Left colon (tissue), 2 donors: ENCODE measurements around the gene COL18A1. TPM values are rescaled to one million over a fixed set of nuclear protein-coding genes. Genes with fewer than 3 reads are reported as not detected.
A peak's percentile ranks its signal among the peaks of the same experiment; 100 is the strongest.

Experiments
- ATAC-seq: fragments of 200-7000 bp; cut with Tn5 transposase; one replicate; pipeline ENCODE4 v1.9.1; 2020; ENCODE audit warnings: mild to moderate bottlenecking, moderate library complexity
- DNase-seq, 2 donors: peaks; one replicate each; pipeline ENCODE4 v3.0.0-alpha.2; 2020
- intact Hi-C, 2 donors: fragments of 100-400 bp; cut with DNase I in 1 of 2; cut with micrococcal nuclease in 1 of 2; formaldehyde crosslinking; loops; one replicate each; pipeline versions ENCODE4 v1.11.2 to v1.14.0; 2022; cut with DNase I, micrococcal nuclease
- total RNA-seq, 2 donors: library from RNA; stranded (reverse); fragmentation: NEBNext Ultra II Directional; extraction: Animal tissue kit (Norgen Biotek cat#: 25700); gene quantifications; one replicate each; pipeline ENCODE4 v1.2.1, GENCODE V29; 2021
- donor health status: DM: no; HTN: no; CAD: no.
- donor health status: DM: yes; HTN: yes; CAD: no.

Gene COL18A1
- total RNA-seq, 2 donors from 2014 or later: 10.6 to 17.0 TPM

DNA sequence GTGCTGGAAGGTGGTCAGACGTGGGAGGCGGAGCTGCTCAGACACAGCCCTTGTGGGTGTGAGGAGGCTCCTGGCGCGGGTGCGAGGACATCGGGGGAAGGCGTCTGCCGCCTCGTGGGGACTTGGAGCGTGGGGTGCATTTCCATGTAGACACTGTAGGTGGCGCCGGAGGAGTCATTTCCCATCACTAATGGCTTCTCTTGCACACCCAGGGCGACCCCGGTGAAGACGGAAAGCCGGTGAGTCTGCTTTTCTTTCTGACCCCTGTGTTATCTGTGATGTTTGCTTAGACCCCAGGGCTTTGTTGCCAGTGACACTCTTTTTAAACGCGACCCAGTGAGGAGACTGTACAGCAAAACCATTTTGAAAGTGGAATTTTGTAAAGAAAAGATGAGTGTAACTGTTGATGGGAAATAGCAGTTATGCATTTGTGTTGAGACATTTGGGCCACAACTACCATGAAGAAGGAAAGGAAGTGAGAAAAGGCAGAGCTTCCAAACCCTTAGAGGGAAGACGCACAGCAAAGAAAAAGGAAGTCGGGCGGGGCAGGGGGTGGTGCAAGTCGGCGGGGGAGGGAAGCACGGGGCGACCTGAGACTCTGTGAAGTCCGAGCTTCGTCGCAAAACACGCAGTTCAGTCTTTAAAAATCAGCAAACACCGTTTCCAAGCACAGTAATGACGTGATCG lies 73.3 kb downstream of the COL18A1 start:
- intact Hi-C loops: loop anchor here in 1 of 2 donors (5.0 to 10.0 kb wide), 2 partner anchors 119 to 347 kb away; no protein-coding TSS in a partner anchor
- DNase-seq (peak; percentile 52 to 74), ATAC-seq (peak; percentile 77)

DNA sequence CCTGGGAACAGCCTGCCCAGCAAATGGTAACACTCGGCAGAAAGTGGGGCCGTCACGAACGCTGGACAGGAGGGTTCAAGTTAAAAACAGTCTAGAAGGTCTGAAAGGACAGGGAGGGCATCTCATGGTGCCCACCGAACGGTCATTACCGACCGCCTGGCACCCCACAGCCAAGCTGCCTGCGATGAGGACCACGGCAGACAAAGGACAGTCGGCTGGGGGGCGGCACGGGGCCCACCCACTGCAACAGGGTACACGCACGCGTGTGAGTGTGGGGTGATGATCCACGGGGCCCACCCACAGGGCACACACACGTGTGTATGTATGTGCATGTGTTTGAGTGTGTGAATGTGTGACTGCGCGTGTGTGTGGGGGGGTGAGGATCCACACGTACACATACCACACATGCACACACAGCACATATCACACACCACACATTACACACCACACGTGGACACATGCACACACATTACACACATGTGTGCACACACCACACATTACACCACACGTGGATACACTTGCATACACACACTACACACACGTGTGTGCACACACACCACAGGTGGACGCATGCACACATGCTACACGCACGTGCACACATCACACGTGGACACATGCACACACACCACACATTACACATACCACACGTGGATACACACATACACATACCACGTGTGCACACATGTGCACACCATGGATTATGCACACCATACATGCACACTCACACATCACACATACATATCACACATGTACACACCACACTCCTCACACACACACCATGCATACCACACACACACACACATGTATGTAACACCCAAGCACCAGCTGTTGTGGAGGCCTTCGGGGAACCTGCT lies 74.1 kb downstream of the COL18A1 start:
- intact Hi-C loops: loop anchor here in 1 of 2 donors (5.0 to 10.0 kb wide), 2 partner anchors 118 to 346 kb away; no protein-coding TSS in a partner anchor
- no peak for ATAC-seq

DNA sequence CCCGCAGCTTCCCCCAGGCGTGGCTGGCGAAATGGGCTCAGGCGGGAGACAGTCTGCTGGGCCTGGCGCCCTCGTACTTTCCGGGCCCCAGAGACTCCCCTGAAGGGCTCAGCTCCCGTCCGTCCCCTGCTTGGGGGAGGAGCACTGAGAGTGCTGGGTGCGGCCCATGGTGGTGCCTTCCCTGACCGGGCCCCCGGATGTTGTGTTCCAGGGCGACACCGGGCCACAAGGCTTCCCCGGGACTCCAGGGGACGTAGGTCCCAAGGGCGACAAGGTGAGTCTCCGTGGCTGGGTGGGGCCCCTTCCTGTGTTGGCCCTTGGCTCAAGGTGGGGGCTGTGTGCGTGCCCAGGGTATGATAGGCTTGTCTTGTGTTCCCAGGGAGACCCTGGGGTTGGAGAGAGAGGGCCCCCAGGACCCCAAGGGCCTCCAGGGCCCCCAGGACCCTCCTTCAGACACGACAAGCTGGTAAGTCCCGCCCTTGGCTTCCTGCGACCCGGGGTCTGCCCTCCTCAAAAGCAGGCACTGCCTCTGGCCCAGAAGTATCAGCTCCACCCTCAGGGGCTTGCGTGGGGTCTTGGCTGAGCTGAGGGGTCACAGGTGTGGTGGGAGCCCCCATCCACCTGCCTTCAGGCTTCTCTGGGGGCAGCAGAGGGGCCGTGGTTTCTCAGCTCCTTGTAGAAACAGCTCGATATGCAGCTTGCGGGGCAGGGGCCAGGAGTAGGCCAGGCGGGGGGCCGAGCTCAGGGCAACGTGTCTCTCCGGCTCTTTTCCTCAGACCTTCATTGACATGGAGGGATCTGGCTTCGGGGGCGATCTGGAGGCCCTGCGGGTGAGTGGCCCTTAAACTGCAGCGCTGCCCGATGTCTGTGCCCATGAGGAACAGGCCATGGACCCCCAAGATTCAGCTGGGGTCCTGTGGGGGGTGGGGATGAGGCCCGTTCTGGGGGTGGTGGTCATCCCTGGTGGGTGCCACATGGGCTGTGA lies 75.0 kb downstream of the COL18A1 start:
- intact Hi-C loops: loop anchor here in 1 of 2 donors (5.0 to 10.0 kb wide), 2 partner anchors 117 to 345 kb away; no protein-coding TSS in a partner anchor
- ATAC-seq: no peak
- DNase-seq: no peak

More for the DNA sequence above, 74.1 kb downstream of the COL18A1 start:
- no peak for DNase-seq

DNA sequence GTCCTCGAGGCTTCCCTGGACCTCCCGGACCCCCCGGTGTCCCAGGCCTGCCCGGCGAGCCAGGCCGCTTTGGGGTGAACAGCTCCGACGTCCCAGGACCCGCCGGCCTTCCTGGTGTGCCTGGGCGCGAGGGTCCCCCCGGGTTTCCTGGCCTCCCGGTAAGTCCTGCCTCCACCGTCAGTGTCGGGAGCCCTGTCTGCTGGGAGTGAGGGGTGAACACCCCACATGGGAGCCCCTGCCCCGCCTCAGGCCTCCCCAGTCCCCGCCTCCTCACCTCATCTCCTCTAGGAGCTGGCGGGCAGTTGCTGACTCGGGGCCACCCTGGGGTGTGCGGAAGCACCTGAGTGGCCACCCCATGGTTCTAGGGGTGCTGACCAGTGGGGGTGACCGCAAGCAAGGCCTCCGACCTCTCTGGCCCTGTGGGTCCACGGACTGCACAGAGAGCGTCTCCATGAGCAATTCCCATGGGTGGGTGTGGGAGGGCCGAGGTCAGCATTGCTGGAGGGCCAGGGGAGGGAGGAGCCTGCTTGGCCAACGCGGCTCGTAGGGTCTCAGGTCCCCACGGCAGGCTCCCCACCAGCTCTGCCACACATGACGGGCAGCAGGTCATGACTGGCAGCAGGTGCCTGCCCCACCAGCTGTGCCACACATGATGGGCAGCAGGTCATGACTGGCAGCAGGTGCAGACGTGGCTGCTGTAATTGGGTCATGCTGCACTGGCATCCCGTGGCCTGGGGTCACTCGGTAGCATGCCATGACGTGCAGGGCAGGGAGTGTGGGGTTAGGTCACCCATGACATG lies 75.9 kb downstream of the COL18A1 start:
- DNase-seq (no peak), ATAC-seq (no peak)
- intact Hi-C loops: no loop called here

DNA sequence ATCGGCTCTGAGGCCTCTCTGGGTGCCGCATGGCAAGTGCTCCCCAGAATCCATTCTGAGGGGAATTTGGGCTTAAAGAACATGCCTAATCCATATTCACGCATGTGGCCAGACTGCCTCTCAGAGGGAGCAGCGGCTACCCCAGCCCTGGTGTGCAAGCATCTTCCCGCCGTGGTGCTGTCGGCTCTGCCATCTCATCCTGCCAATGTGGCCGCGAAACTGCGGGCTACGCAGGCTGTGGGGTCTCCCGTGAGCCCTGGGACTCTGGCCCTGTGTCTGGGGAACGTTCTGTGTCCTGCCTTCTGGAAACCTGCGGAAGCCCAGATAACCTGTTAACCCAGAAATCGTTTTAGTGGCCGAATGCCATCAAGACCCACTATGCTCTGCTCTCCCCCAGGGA lies 76.6 kb downstream of the COL18A1 start:
- intact Hi-C loops: no loop called here
- ATAC-seq: no peak

DNA sequence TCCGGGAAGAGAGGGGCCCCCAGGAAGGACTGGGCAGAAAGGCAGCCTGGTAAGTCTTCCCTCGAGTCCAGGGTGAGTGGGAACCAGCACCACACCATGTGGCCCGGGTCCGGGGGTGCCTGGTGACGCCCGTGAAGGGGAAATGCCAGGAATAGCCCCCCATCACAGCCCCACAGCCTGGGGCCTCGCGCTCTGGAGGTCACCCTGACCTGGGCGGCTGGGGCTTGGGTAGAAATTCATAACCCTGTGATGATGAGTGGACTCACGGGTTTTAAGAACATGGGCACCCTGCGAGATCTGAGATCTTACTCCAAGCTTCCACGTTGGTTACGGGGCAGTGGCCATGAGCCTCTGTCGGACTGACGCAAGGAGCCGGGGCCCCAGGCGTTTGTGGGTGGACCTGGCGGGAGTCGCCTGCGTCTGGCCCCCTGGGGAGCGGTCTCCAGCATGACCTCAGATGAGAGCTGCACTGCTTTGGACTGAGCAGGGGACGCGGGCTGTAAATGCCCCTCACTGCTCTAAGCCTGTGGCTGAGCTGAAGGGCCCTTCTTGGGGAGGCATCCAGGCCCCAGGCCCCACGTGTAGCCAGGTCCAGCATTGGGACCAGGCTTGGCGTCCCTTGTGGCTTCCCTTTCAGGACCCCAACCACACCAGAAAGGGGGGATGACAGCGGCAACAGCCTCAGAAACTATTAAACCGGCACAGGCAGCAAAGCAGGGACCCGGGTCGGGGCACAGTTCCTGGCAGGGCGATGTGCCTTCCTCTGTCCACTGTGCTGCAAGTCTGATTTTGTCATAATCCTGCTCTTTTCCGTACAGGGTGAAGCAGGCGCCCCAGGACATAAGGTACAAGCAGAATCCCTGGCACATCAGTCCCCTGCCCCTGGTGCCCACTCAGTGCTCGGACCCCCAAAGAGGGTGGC lies 77.3 kb downstream of the COL18A1 start:
- no peak for ATAC-seq
- no peak for DNase-seq
- intact Hi-C loops: no loop called here

More for the DNA sequence above, 76.6 kb downstream of the COL18A1 start:
- DNase-seq: no peak

DNA sequence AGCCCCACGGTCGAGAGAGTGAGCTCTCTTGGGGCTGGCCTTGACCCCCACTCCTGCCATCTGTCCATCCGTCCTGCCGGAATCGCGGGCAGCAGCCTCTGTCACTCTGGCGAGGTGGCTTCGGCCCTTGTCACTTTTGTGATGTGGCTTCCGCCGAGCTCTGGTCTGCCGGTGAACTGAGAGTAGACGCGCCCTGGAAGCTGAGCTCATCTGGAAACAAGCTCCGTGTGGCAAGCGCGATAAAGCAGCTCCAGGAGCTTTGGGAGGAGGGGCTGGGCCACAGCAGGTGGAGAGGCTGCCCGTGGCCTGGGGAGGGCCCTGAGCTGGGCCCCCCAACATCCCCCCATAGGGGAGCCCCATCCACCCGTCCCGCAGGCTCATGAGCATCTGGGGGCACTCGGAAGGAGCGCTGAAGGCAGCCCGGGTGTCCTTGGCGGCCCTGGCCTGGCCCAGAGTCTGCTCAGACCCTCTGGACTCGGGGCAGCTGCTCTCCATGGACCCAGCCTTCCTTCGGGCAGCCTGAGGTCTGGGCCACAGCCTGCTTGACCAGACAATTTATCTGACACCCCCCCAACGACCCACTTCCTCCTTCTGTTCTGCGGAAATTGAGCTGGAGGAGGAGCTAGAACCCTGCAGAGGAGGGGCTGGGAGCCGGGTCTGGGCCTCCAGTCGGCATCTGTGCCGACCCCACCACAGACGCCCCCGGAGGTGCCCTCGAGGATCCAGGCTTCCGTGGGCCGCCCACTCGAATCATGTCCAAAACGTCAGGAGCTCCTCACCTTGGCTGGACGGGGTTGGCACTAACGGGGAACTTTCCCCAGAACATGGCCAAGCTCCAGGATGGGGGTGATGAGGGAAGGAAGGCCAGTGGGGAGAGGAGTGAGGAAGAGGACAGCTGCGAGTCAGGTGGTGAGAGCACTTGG lies 78.2 kb downstream of the COL18A1 start:
- intact Hi-C loops: no loop called here
- ATAC-seq: peak; percentile 32
- peak in 1 of 2 donors; percentile 44 for DNase-seq

DNA sequence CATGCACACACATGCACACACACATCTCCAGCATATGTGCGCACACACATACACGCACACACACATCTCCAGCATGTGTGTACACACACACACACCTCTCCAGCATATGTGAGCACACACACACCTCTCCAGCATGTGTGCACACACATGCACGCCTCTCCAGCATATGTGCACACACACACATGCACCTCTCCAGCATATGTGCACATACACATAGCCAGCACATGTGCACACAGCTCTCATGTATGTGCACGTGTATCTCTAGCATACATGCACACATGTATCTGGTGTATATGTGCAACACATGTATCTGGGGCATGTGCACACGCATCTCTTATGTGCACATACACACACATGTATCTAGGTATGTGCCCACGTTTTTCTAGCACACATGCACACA lies 79.4 kb downstream of the COL18A1 start:
- no peak for ATAC-seq
- intact Hi-C loops: no loop called here
- DNase-seq: no peak

DNA sequence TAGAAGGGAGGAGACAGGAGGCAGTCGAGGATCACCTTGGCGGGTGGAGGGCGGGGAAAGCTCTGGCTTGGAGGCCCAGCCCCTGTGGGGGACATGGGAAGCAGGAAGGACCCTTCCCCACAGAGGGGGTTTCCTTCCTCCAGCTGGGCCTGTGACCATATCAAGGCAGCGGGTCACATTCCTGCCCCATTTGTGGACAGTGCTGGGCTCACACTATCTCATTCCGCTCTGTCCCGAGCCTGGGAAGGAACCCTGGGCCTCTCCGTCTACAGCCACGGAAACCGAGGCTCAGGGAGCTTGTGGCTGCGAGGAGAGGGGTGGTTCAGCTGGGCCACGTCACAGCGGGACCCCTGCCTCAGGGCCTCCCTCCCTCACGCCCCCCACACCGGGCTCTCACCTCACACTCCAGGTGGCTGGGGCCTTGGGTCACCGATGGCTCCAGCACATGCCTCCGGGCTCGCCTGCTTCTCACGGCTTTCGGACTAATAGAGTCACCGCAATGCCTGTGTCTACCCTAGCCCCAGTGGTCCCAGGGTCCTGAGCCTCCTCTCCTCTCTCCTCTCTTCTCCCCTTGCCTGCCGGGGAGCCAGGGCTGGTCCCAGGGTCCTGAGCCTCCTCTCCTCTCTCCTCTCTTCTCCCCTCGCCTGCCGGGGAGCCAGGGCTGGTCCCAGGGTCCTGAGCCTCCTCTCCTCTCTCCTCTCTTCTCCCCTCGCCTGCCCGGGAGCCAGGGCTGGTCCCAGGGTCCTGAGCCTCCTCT lies 80.9 kb downstream of the COL18A1 start:
- intact Hi-C loops: no loop called here
- DNase-seq: no peak
- ATAC-seq: no peak

DNA sequence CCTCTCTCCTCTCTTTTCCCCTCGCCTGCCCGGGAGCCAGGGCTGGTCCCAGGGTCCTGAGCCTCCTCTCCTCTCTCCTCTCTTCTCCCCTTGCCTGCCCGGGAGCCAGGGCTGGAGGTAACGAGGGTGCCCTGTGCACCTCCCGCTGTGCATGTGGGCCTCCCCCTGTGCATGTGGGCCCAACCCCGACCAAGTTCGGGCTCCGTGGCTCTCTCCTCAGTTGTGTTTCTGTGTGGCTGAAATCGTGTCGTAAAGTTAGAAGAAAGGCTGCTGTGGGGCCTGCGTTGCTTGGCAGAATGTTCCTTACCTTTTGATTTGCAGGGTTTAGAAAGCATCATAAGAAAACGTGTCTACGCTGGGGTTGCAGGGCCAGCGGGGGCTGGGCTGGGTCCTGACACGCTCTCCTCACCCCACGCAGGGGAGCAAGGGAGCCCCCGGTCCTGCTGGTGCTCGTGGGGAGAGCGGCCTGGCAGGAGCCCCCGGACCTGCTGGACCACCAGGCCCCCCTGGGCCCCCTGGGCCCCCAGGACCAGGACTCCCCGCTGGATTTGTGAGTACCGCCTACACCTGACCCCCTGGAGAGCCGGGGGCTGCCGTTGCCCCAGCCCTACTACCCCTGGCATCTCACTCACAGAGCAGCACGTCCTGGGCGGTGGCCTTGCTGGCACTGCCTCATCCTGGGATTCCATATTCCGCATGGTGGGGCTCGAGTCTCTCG lies 81.6 kb downstream of the COL18A1 start:
- no peak for DNase-seq
- ATAC-seq: no peak
- intact Hi-C loops: no loop called here

DNA sequence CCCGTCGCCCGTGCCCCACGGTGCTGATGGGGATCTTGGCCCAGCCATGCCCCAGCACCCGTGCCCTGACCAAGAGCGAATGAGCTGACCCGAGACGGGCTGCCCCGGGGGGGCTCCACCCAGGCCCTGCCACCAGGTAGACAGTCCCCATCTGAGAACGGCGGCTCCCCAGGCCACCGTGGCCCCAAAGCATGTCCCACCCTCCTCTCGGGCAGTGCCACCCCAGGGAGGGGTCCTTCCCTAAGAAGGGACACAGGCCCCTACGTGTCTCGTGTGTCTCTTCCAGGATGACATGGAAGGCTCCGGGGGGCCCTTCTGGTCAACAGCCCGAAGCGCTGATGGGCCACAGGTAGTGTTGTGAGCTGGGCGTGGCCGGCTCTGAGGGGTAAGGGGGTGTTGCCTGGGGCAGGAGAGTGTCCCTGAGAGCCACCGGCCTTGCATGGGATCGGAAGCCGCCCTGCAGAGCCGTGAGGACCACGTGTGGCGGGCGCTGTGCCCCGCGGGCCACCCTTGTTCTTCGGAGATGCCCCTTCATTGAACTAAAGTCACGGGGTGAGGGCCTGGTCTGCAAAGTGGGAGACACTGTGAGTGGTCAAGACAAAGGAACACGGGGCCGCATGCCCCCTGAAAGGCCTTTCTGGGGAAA lies 82.3 kb downstream of the COL18A1 start:
- ATAC-seq: no peak
- intact Hi-C loops: no loop called here
- no peak for DNase-seq

DNA sequence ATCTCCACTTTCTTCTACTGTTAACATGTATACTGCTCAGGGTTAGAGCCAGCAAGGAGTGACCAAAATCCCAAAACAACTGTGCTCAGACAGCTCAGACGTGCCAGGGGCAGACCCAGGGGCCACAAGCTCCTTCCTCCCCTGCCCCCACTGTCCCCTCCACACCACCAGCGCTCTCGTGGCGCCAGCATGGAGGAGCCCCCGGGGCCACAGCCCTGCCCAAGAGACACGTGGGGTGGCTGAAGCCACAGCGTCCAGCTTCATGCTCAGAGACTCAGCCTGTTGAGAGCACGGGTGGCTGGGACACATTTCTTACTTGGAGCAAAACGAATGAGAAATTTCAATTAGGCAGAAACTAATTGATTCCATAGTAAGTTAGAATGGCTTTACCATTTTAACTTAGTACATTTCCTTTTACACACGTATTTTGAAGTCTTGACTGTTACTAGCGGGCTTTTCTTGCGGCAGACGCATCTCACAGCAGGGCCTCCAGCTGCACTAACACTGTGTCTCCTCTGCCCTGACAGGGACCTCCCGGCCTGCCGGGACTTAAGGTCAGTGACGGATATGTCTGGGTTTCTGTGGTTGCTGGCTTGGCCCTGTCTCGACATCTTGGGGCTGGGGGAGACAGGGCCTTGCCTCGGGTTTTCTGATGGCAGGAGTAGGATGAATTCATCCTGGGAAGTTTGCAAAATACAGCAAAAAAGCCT lies 83.1 kb downstream of the COL18A1 start:
- ATAC-seq: no peak
- intact Hi-C loops: no loop called here
- no peak for DNase-seq

DNA sequence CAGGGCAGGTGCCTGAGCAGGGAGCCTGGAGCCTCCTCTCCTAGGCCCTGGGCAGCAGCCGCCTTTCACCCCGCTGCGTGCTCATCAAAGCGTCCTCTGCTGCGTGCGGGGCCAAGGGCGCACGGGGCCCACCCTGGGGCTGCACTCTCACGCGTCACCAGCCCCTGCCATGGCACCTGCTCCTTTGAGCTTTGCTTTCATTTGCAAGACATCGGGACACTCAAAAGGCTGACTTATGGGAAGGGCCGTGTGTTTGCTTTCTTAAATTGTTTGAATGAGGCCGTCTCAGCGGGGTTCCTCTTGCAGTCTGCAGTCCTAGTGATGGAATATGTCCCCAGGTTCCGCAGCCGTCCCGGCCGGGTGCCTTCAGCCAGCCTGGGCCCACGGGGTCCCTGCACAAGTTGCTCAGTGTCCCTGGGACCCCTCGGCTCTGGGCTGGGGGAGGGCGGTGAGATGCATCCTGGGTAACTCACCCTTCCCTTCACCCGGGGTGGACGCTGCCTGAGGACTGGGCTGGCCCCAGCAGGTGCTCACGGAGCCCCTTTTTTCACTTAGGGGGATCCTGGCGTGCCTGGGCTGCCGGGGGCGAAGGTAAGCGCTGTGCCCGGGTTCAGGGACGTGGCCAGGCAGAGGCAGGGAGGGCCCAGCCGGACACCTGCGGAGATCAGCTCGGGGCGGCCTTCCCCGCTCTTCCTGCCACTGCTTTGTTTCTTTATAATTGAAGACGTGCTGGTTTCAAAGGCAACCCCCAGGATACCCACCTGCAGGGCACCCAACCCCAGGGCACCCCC lies 84.2 kb downstream of the COL18A1 start:
- intact Hi-C loops: no loop called here
- ATAC-seq (no peak), DNase-seq (no peak)
